GM18526 (cell line): ENCODE measurements around the gene NETO2.

Experiments
- POLR2A ChIP-seq: IDR thresholded peaks from 3 replicates; pipeline ENCODE4 v1.6.1; 2011; ENCODE audit not compliant: insufficient read length; ENCODE audit errors: extremely low read depth

The NETO2 gene

DNA sequence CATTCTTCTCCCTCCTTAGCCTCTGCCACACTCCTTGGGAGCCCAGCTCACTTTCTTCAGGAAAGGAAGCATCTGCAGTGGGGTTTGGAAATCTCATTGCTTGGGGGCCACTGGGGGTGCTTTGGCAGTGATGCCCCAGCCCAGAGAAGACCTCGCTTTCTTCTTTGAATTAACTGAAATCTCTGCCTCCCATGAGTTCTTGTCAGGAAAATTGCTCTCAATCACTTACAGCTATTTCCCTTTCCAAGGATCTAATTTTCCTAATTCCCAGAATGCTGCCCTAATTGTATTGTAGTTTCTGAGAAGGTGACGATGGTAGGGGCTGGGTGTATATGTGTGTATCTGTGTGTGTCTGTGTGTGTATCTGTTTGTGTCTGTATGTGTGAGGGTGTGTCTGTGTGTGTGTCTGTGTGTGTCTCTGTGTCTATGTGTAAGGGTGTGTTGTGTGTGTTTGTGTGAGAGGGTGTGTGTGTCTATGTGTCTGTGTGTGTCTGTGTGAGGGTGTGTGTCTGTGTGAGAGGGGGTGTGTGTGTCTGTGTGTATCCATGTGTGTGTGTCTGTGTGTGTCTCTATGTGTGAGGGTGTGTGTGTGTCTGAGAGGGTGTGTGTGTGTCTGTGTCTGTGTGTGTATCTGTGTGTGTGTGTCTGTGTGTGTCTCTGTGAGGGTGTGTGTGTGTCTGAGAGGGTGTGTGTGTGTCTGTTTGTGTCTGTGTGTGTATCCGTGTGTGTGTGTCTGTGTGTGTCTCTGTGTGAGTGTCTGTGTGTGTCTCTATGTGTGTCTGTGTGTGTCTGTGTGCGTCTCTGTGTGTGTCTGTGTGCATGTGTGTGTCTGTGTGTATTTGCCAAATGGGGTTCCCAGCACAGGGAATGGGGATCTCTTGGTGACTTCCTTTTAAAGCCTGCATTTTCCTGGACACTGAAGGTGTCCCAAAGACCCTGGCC, 86.8 kb downstream of the NETO2 start:
- TF ChIP-seq POLR2A, result no peak

DNA sequence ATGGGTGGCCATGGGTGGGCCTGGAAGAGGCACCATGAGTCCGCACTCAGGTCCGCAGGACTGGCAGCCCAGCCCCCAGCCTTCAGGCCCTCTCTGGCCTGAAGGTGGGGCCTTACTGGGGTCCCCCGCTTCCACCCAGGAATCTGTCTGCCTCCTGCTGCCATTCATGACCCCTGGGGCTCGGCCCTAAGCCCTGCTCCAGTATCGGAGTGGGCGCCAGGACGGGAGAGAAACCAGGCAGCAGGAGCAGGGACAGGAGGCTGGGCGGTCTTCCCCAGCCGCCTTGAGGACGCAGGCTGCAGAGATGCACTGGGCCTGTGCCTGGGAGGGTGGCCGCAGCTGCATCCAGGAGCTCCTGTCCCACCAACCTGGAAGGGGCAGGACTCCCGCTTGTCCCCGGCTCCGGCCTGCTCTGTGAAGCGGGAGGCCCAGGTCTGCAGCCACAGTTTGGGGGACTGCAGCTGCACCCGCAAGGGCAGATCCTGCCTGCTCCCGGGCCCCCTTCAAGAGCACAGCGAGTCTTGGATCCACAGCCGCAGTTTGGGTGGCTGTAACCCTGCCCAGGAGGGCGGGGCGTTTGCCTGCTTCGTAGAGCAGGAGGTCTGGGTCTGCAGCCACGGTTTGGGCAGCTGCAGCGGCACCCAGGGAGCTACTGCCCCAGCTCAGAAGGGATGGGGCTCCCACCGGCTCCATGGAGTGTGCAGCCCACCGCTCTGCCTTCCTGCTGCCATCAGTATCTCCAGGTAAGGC, 88.4 kb downstream of the NETO2 start:
- TF ChIP-seq POLR2A, result no peak

DNA sequence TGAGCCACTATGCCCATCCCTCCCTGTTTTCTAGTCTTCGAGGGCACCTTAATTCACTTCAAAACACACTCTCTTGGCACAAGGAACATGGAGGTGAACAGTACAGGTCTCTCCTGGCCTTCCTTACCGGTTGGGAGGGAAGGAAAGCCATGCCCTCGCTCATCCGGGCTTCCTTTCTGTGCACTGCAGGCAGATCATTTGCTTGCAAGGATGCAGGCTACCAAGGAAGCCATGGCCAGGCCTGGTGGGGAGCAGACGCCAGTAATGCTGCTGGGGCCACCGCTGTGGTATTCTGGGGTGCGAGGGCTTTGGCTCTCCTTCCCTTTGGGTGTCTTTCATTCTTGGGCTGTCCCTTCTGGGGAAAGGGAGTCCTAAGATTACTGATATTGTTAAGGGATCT, 89.4 kb downstream of the NETO2 start:
- TF ChIP-seq POLR2A, result no peak

DNA sequence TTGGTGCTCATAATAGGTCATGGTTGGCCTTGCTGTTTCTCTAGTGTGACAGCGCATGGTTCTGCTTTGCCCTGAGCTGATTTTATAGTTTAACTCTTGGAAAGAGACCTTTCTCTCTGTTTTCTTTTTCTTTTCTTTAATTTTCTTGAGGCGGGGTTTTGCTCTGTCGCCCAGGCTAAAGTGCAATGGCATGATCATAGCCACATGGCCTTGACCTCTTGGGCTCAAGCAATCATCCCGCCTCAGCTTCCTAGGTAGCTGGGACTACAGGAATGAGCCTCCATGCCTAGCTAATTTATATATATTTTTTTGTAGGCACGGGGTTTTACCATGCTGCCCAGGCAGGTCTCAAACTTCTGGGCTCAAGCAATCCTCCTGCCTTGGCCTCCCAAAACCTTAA, 89.8 kb downstream of the NETO2 start:
- TF ChIP-seq POLR2A, result no peak

DNA sequence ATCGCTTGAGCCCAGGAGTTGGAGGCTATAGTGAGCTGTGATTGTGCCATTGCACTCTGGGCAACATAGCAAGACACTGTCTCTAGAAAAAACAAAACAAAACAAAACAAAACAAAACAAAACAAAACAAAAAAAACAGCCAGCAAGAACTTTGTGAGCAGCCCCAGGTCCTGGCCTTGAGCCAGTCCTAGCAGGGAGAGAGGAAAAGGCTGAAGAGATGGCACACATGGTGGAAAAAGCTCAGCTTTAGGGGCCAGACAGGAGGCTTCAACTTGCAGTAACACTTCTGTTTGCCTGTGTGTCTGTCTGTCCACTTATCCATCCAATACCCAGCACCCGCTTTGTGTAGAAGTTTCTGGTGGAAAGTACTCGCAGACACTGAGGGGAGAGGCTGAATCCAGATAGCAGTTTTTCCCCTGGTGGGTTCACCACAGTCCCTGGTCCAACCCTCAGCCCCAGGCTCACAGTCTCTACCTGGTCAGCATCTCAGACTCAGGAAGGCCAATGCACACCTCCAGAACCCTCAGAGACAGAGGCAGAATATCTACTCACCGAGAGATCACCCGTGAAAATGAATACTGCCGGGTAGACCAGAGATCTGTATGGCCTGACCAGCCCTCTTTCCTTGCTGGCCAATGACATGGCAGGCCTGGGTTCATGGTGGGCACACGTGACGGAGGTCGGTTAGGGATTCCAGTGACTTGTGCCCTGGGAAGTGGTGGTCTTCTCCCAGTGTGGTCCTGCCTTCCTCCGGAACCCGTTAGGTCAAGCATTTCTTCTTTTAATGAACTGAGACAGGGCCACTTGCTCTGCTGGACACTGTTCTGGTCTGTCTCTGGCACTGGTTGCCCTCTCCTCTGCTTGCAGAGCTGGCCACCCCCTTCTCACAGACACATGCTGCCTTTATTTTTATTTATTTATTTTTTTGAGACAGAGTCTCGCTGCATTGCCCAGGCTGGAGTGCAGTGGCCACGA, 90.8 kb downstream of the NETO2 start:
- TF ChIP-seq POLR2A, result no peak

DNA sequence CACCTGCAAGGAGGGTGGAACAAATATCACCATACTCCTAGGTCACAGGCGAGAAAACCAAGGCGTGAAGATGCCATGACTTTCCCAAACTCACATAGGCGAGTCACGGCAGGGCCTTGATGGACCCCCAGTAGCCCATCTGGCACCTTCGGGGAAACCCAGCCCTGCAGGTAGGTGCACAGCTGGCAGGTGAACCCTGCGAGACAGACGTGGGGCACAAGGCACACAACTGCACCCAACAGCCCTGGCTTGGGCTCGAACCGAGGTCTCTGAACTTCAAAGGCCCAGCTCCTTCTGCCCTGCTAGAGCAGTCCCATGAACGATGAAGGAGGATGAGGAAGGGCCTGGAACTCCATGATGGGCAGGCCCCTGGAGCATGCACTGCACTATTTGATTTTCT, 92.7 kb downstream of the NETO2 start:
- no peak for TF ChIP-seq POLR2A

DNA sequence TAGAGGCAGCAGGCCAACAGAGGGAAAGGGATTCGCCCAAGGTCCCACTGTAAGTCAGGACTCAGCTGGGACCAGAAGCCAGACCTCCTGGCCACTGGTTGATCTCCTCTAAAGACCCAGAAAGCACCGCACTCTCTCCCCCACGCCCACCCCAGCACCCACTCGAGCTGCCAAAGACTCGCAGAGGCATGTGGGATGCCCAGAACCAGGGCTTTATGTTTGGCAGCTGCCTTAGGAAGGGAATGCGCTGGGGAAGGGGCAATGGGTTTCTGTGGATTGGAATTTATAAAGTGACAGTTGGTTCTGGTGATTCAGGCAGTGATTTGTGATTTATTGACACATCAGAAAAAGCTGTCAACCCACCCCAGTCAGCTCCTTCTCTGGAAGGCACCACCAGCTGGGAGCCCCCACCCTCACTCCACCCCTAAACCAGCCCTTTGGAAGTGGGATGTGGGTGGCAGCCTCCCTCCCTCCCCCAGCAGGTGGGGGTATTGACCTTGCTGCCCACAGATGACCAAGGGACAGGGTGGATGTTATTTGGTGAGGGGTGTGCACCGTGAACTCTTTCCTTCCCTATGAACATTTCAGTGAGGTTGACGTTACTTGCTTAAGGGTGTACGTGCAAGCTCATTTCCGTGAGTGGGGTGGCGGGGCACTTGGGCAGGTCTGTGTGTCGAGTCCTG, 93.7 kb downstream of the NETO2 start:
- TF ChIP-seq POLR2A, result no peak

DNA sequence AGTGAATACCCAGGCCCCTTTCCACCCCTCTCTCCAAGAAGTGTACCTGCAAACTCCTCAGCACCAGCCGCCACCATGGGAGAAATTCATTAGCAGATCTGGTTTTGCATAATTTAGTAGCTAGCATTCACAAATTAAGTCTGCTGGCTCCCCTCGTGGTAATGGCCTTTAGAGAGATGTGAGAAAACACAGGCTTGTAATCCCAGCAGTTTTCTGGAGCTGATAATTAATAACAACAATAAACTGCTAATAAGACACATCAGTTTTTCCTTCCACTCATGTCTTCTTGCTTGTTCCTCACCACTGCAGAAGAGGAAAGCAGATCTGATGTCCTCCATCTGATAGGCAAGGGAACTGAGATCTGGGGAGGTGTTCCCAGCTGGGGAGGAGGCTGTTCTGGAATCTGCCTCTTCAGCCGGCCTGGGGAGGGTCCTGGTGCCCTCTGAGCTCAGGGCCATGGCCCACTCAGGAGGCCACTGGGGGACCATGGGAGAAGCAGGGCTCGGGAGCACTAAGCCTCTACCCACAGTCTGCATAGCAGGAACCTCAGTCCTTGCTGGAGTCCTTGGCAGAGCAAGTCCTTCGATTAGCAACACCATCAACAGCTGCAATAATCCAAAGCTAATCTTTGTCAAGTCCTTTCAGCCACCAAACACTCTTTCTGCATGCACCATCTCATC, 96.1 kb downstream of the NETO2 start:
- no peak for TF ChIP-seq POLR2A

DNA sequence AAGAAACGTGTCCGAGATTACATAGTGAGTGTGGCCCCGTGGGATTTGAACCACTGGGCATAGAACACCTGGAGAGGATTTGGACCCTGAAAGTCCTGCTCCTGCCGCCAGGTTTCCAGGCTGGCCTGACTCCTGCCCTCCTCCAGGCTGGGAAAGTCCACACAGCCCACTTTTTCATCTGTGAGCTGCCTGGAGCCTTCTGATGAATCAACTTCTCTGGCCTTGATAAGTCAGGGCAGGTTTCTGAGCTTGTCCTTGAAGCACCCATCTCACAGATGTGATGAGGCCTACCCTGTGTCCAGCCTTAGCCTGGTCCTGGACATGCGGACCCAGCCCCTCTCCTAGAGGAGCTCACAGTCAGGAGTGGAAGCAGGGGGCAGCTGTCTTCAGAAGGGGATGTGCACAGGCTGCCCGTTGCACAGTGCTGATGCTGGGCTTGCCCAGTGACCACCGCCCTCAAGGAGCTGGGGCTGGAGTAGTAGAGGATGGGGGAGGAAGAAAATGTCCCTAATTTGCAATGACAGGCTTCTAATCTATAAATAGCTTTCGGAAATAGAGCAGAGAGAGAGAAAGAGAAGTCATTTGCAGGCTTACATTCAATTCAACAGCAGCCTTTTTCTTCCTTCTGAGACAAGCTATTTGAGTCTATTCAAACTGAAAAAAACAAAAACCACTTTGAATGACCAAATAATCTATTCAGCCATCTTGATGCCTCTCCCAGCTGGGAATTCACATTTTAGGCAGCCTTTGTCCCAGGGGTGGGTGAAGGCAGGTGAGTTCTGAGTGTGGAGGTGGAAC, 96.8 kb downstream of the NETO2 start:
- no peak for TF ChIP-seq POLR2A

DNA sequence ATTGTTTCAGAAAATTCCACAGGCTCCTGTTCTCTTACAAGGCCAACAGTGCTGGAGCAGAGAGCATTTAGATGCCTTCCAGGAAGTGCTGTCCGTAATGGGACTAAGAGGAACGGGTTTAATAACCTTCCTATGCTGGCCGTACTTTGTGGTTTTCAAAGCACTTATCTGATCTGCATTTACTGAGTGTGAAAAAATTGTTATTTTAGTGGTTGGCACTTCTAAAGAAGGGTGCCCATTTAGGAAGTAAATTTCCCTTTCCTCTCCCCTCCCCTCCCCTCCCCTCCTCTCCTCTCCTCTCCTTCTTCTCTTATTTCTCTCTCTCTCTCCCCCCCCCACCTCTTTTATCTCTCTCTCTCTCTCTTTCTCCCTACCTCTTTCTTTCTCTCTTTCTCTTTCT, 98.3 kb downstream of the NETO2 start:
- TF ChIP-seq POLR2A, result no peak

DNA sequence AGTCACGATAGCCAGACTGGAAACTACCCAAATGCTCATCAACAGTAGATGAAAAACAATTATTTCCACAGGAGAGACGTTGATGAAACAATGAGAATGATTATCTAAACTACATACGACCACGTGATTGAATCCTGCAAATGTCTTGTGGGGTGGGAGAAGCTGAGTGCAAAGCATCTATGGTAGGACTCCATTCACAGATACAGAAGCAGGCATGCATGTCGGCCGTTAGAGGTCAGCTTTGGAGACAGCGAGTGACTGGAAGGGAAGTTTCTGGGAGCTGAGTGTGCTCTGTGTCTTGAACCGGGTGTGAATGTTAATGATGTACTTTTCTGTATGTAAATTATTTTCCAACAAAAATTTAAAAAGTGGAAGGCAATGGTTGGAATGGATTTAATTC, 98.7 kb downstream of the NETO2 start:
- TF ChIP-seq POLR2A, result no peak

DNA sequence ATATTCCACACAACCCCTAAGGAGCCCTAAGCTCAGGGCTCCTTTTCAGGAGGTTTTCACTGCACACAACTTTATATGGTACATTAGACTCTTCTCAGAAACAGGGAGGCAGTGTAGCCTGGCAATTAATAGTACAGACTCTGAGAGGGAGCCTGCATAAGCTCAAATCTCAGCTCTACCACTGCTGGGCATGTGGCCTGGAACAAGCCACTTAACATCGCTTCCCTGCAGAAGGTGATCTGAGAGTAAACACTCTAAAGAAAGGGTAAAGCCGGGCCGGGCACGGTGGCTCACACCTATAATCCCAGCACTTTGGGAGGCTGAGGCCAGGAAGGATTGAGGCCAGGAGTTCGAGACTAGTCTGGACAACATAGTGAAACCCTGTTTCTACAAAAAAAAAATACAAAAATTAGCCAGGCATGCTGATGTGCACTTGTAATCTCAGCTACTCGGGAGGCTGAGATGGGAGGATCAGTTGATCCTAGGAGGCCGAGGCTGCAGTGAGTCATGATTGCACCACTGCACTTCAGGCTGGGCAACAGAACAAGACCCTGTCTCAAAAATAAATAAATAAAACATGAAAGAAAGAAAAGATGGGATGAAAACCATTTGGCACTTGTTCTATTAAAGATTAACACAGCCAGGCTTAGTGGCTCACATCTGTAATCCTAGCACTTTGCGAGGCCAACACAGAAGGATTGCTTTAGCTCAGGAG, 99.6 kb downstream of the NETO2 start:
- TF ChIP-seq POLR2A, result no peak

DNA sequence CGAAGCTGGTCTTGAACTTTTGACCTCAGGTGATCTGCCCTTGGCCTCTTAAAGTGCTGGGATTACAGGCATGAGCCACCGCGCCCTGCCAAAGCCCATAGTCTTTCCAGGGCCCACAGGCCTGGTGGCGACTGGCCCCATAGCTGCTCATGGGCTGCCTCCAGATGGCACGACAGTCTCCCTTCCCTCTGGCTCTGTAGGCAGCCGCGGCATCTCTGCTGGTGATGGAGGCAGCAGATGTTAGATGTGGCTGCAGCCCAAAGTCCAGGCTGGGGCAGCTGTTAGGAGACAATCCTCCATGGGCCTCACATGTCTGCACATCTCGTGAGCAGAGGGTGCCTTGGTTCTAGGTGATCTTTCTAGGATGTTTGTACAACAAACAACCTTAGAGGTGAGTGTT, 100.5 kb downstream of the NETO2 start:
- no peak for TF ChIP-seq POLR2A
